ENCODE results near the gene GJB2. TPM values are rescaled to one million over a fixed set of nuclear protein-coding genes. Genes with fewer than 3 reads are reported as not detected.

GJB2 gene
- total RNA-seq, 1 donor from 2014 or later, result 4.6 TPM

- H3K27me3 Mint-ChIP-seq (ENCODE audit: low read depth, unreplicated experiment), result peaks cover 55% of the 10 kb centered on the region
- peak overlapping the region; percentile 72 for H2AFZ ChIP-seq (ENCODE audit: low read depth, low read length)
Observed at GRCh38 chr13:20192158-20192835, 441 bp downstream of the GJB2 start.

GRCh38 chr13:20191311-20192157 lies 1.2 kb downstream of the GJB2 start:
- FAIRE-seq, result no peak
- Histone ChIP-seq H2AFZ (ENCODE audit: low read depth, low read length) (peak overlapping the region; percentile 72), H3K79me2 (ENCODE audit: insufficient read depth, low read length) (no peaks in the 10 kb centered on the region), H3K9me3 (ENCODE audit: insufficient read depth, low read depth, low read length) (no peaks in the 10 kb centered on the region), H3K9ac (ENCODE audit: low read length) (peak overlapping the region; percentile 8), H3K27ac (ENCODE audit: low read depth, low read length) (no peak overlapping the region), H3K4me2 (ENCODE audit: low read length) (peak overlapping the region; percentile 86), H3K4me3 (ENCODE audit: insufficient read depth, low read depth, low read length) (peak overlapping the region; percentile 50), H3K36me3 (ENCODE audit: insufficient read depth, low read length) (no peaks in the 10 kb centered on the region), H3K27me3 (ENCODE audit: insufficient read depth, low read length) (peaks cover 43% of the 10 kb centered on the region), H3K4me1 (ENCODE audit: insufficient read depth, low read length) (peaks cover 19% of the 10 kb centered on the region), H4K20me1 (ENCODE audit: insufficient read depth, low read length) (no peaks in the 10 kb centered on the region)
- Mint-ChIP-seq H3K36me3 (ENCODE audit: low read depth, unreplicated experiment) (peaks cover 4% of the 10 kb centered on the region), H3K4me3 (ENCODE audit: unreplicated experiment) (peak overlapping the region; percentile 75), H3K9me3 (ENCODE audit: unreplicated experiment) (peaks cover 1% of the 10 kb centered on the region), H3K4me1 (ENCODE audit: low read depth, unreplicated experiment) (peaks cover 10% of the 10 kb centered on the region), H3K27me3 (ENCODE audit: low read depth, unreplicated experiment) (peaks cover 59% of the 10 kb centered on the region), H3K27ac (ENCODE audit: unreplicated experiment) (peak overlapping the region; percentile 66)
- TF ChIP-seq EZH2 (IDR thresholded peaks at IDR 0.05; ENCODE audit: insufficient read depth, low read length) (no peak), CTCF (IDR thresholded peaks at IDR 0.05; ENCODE audit: insufficient read depth, low read depth, low read length) (no peak)
- DNase-seq (ENCODE audit: low read depth), result no peak

More at GRCh38 chr13:20192158-20192835, 441 bp downstream of the GJB2 start:
- peak overlapping the region; percentile 50 for H3K4me3 ChIP-seq (ENCODE audit: insufficient read depth, low read depth, low read length)
- peaks cover 49% of the 10 kb centered on the region for H3K27me3 ChIP-seq (ENCODE audit: insufficient read depth, low read length)
- peak overlapping the region; percentile 75 for H3K4me3 Mint-ChIP-seq (ENCODE audit: unreplicated experiment)
- H3K4me2 ChIP-seq (ENCODE audit: low read length), result peak overlapping the region; percentile 86
- no peaks in the 10 kb centered on the region for H3K79me2 ChIP-seq (ENCODE audit: insufficient read depth, low read length)
- DNase-seq (ENCODE audit: low read depth), result no peak
- H3K4me1 Mint-ChIP-seq (ENCODE audit: low read depth, unreplicated experiment), result peaks cover 10% of the 10 kb centered on the region
- H3K36me3 ChIP-seq (ENCODE audit: insufficient read depth, low read length), result no peaks in the 10 kb centered on the region
- peaks cover 4% of the 10 kb centered on the region for H3K36me3 Mint-ChIP-seq (ENCODE audit: low read depth, unreplicated experiment)
- TF ChIP-seq EZH2 (IDR thresholded peaks at IDR 0.05; ENCODE audit: insufficient read depth, low read length) (peak; percentile 94), CTCF (IDR thresholded peaks at IDR 0.05; ENCODE audit: insufficient read depth, low read depth, low read length) (no peak)
- no peaks in the 10 kb centered on the region for H3K9me3 ChIP-seq (ENCODE audit: insufficient read depth, low read depth, low read length)
- FAIRE-seq, result no peak
- H3K27ac Mint-ChIP-seq (ENCODE audit: unreplicated experiment), result peak overlapping the region; percentile 66
- H4K20me1 ChIP-seq (ENCODE audit: insufficient read depth, low read length), result no peaks in the 10 kb centered on the region
- H3K4me1 ChIP-seq (ENCODE audit: insufficient read depth, low read length), result peaks cover 19% of the 10 kb centered on the region
- peak overlapping the region; percentile 8 for H3K9ac ChIP-seq (ENCODE audit: low read length)
- H3K9me3 Mint-ChIP-seq (ENCODE audit: unreplicated experiment), result peaks cover 1% of the 10 kb centered on the region
- H3K27ac ChIP-seq (ENCODE audit: low read depth, low read length), result no peak overlapping the region
